ENCODE results near the gene NKAIN2.

Gene NKAIN2

DNA sequence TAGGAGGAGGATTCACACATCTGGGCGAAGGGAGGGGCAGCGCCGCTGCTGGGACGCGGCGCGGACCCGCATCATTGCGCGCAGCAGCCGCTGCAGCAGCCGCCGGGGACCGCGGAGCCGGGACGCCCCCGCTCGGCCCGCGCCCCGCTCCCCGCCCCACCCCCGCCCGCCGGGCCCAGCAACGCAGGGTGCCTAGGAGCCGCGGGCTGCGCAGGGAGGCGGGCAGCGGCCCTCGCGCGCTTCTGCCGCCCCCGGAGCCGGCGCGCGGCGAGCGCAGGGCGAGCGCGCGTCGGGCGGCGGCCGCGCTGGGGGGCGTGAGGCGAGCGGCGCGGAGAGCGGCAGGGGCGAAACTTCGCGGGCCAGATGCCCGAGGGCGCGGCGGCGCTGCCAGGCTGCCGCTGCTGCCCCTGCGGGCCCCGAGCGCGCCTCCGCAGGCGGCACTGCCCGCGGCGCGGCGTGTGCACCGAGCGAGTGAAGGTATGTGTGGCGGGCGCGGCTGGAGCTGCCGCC, at the start of gene NKAIN2:
TSS of gene NKAIN2 (plus strand) at position 362 of the 510 bp plus-strand sequence.
- no peak for DNase-seq (ENCODE audit: low read depth in 2 of 2)

- no peak for DNase-seq (ENCODE audit: low read depth in 2 of 2)
Observed at GRCh38 chr6:123759472-123759871, 44.2 kb upstream of the NKAIN2 start.

GRCh38 chr6:123763904-123764303, 39.8 kb upstream of the NKAIN2 start:
- DNase-seq (ENCODE audit: low read depth in 2 of 2), result no peak

DNA sequence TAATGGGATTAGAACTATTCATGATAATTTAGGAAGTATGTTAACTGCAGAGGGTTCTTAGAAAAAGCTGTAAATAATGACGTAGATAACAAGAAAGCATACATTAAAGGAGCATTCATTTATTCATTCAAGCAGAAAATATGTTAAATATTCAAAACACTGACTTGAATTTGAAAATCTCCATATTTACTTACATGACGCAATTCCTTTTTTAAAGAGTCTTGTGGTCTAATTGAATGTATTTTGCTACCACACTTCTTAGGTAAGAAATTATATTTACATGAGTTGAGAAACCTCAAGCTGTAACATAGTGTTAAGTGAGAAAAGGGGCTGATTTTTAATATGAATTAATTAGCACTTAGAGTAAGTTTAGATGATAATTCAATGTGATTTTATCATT, 38.9 kb upstream of the NKAIN2 start:
- DNase-seq (ENCODE audit: low read depth in 2 of 2), result no peak

DNA sequence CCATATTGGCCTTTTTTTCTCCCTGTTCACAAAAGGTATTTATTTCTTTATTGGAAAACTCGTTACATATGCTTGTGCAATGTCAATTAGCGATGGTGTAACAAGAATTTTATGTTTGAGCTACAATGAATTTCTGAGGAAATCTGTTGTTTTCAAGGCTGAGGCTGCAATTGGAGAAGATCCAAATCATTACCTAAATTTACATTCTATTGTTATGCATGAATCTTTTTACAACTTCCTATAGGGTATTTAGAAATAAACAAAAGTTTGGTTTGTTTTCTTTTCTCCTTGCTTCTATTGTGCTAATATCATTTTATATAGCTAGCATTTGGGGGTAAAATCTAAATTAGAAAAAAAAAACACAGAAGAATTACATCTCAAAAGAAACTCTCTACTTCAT, 34.7 kb upstream of the NKAIN2 start:
- no peak for DNase-seq (ENCODE audit: low read depth in 2 of 2)

- DNase-seq (ENCODE audit: low read depth in 2 of 2), result no peak
Observed at GRCh38 chr6:123769431-123769830, 34.2 kb upstream of the NKAIN2 start.

DNA sequence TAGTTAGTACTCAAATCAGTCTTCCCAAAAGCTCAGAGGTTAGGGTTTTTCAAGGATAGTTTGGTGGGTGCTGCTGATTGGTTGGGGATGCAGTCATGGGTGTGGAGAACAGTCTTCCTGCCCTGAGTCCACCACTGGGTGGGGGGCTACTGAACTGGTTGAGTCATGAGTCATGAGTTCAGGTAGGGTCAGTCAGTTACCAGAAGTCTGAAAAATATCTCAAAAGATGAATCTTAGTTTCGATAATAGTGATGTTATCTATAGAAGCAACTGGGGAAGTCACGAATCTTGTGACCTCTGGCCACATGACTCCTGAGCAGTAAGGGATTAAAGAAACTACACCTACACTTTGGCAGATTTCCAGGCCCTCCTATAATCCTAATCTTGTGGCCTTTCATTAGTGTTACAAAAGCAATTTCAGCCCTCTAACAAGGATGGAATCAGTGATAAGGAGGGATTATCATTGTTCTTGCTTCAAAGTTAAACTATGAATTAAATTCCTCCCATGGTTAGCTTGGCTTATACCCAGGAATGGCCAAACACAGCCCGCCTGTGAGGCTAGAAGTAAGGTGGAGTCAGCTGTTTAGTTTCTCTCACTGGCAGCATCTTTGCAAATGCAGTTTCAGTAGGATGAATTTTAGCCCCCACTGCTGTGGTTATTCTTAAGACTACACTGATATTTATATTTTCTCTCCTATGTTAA, 33.3 kb upstream of the NKAIN2 start:
- no peak for DNase-seq (ENCODE audit: low read depth in 2 of 2)

DNA sequence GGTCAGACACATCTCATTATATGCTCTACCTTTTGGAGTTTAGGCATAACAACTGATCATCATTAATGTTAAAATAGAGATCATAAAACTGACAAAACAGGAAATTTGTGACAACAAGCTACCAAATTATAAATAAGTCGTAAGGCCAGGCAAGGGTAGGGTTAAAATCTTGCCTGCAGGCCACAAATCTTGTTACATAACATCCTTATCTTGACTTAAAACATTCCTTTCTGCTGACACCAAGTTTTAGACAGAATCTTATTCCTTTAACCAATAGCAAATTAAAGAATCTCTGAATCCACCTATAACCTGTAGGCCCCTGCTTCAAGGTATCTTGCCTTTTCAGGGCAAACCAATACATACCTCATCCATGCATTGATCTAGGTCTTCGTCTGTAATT, 32.5 kb upstream of the NKAIN2 start:
- no peak for DNase-seq (ENCODE audit: low read depth in 2 of 2)

DNA sequence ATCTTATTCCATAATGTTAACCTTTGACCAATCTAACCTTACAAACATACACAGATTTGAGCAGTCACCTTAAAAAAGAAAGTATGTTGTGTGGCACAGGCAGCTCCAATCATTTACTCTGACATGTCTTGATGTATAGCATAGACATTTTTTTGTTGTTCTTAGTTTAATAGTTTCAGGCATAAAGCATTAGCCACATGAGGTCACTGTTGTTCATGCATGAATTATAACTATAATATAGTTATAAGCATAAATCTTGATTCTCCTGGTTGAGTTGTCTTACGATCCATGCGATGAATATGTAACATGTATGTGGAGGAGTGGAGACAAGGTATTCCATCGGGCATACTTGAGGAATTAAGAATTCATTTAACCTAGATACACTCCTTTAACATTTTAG, 26.1 kb upstream of the NKAIN2 start:
- DNase-seq (ENCODE audit: low read depth in 2 of 2), result no peak

DNA sequence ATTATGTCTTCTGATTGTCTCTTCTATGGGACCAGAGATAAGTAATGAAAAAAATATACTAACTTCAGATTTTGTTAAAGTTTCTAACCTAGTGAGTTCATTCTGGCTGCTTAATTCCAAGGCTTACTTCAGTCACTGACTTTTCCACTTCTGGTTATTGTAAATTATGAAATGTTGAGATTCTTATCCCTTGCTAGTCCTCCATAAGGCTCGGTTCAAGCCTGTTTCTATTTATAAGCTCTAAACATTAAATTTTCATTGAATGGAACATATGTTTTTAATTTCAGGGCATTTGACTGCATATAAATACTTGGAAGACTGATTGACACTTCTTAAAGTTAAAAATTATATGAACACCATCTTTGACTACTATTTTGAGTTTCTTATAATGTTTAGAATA, 23.6 kb upstream of the NKAIN2 start:
- no peak for DNase-seq (ENCODE audit: low read depth in 2 of 2)

GRCh38 chr6:123784330-123784729, 19.3 kb upstream of the NKAIN2 start:
- DNase-seq (ENCODE audit: low read depth in 2 of 2), result no peak

- DNase-seq (ENCODE audit: low read depth in 2 of 2), result no peak
Observed at GRCh38 chr6:123785039-123785438, 18.6 kb upstream of the NKAIN2 start.

DNA sequence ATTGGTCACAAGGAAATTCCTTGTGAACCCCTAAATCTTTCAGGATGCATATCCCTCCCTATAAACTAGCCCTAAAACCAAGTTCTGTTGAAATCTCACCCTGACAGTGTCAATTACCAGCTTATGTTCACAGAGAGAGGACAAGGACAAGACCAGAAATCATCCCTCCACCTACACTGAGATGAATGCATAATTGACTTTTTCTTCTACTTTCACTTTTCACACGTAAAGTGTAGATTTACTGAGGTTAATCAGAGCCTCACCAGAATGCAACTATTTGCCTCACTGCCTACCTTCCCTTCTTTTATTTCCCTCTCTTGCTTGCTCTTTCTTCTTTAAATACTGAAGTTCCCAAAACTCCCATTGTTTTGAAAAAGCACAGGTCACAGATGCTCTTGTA, 15.3 kb upstream of the NKAIN2 start:
- DNase-seq (ENCODE audit: low read depth in 2 of 2), result no peak

- DNase-seq (ENCODE audit: low read depth in 2 of 2), result no peak
Observed at GRCh38 chr6:123794190-123794589, 9.5 kb upstream of the NKAIN2 start.

DNA sequence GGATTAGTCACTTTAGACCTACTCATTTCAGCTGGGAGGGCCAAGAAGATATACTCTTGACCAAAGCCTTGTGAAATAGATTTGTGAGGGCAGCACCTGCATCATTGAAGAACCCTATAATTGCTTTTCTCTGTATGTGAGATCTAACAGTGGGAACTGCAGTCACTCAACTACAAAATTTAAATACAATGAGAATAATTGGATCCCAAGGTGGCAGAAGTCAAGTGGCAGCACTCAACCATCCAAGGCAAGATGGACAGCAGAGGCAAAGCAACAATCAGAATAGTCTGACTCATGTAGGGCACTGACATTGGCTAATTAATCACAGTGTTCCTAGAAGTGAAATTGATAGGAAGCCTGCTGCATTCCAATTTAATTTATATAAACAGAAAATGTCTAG, 8.9 kb upstream of the NKAIN2 start:
- no peak for DNase-seq (ENCODE audit: low read depth in 2 of 2)

DNA sequence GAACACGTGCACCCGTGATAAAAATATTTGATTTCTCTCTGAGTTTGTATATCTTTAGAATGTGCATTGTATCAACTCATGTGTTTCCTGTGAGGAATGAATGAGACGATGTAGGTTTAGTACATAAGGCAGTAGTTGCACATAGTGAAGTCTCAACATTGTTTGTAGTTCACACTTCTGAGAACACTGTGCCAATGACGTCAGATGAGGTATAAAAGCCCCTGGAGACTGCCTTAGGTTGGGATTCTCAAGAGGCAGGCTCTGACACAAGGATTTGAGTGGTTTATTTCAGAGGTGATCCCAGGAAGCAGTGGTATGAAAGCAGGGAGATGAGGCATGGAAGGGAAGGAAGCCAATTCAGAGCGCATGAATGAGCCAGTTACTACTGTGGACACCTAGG, 2.6 kb upstream of the NKAIN2 start:
- no peak for DNase-seq (ENCODE audit: low read depth in 2 of 2)

DNA sequence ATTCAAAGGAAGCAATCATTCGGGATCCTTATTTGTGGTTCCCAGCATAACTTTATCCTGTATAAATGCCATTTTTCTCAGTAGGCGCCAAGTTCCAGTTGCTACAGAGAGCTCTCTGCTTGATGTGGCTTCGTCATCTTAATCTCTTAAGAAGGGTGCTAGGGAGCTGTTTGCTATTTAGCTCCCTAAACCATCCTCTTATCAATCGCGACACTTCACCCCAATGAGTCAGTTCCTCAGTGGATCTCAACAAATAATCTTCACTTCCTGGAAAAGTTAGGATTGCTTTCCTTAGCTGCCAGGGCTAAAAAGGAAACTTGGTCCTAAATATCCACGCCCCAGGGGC, 1.3 kb upstream of the NKAIN2 start:
- no peak for DNase-seq (ENCODE audit: low read depth in 2 of 2)

GRCh38 chr6:123802697-123803503, 765 bp upstream of the NKAIN2 start:
- peak; percentile 55 to 64 for DNase-seq (ENCODE audit: low read depth in 2 of 2)

DNA sequence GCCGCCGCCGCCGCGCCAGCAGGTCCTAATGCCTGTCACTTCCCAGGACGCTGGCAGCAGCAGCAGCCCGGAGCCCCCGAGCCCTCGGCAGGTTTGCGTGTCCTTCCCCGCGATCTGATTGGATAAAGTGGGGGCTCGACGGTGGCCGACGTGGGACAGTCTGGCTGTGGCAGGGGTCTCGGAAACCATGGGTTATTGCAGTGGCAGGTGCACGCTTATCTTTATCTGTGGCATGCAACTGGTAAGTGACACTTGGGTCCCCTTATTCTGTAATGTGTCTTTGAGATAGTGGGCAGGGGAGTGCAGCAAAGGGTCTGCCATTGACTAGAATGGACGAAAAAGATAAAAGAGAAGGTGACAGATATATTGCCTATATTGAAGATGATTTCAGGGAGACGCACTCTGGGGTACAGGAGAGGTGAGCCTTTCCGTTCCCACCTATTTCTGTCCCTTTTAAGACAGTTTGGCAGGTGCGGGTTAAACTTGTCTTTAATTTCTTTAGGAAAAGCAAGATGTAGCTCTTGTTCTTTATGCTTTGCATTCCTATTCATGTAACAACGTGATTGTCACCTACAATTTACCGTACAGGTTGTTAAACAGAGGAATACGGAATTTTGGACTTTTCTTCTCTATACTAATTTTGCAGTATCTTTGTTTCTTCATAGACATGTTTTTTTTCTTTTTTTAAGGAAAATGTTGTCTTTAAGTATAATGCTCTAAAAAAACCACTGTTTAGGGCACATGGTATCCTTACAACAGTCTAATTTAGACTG, 535 bp downstream of the NKAIN2 start:
- DNase-seq (ENCODE audit: low read depth in 2 of 2), result no peak

DNA sequence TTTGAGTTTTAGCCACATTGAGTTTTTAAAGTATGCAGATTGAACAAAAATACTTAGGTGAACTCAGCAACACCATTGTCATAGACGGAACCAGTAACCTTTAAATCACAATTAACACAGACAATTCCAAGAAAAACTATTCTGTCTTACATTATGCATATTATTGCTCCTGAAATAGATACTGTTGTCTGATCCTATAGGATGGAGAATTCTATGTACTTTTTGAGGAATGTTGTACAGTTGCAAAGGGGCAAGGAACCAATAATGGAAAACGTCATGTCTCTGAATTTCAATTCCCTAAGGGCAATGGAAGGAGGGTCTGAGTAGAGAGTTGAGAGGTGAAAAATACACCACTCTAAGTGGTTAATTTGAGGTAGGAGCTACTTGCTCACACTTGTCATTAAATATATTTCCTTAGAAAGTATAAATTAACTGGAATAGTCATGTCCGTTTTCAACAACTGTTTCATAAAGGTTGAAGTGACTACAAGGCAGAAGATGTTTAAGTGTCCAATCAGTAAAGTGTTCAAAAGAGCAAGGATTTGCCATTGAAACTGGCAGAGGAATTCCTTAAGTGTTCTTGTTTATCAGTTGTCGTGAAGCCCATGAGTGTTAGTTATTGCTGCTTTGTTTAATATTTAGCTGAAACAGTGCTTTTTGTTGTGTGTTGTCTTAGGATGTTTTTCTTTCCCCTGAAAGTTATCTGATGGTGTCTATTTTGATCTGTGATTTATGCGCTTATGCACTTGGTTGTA, 1.3 kb downstream of the NKAIN2 start:
- no peak for DNase-seq (ENCODE audit: low read depth in 2 of 2)

- no peak for DNase-seq (ENCODE audit: low read depth in 2 of 2)
Observed at GRCh38 chr6:123805921-123806320, 2.3 kb downstream of the NKAIN2 start.

- no peak for DNase-seq (ENCODE audit: low read depth in 2 of 2)
Observed at GRCh38 chr6:123806561-123806960, 2.9 kb downstream of the NKAIN2 start.

Measured in stimulated activated CD4-positive, alpha-beta T cell treated with anti-CD3 and anti-CD28 coated beads, Interleukin-4, amount 100 ng/mL, for 48 hours (primary cell).